HG02763 (cell line): ENCODE results near the gene PRKCE.

ENCODE experiments used
- ATAC-seq: cut with Tn5 transposase; IDR thresholded peaks from one replicate; pipeline ENCODE4 v1.9.1; 2021; ENCODE audit warnings: mild to moderate bottlenecking, moderate library complexity; ENCODE audit not compliant: unreplicated experiment

PRKCE gene

GRCh38 chr2:45631319-45631718 is 20.2 kb upstream of the PRKCE start:
- ATAC-seq = no peak

- ATAC-seq = no peak
Observed at GRCh38 chr2:45631955-45632354, 19.5 kb upstream of the PRKCE start.

- ATAC-seq = no peak
Observed at GRCh38 chr2:45634223-45634622, 17.3 kb upstream of the PRKCE start.

- ATAC-seq = no peak
Observed at GRCh38 chr2:45636008-45636407, 15.5 kb upstream of the PRKCE start.

GRCh38 chr2:45637440-45637839 is 14.0 kb upstream of the PRKCE start:
- no peak for ATAC-seq

- no peak for ATAC-seq
Observed at GRCh38 chr2:45640576-45640975, 10.9 kb upstream of the PRKCE start.

DNA sequence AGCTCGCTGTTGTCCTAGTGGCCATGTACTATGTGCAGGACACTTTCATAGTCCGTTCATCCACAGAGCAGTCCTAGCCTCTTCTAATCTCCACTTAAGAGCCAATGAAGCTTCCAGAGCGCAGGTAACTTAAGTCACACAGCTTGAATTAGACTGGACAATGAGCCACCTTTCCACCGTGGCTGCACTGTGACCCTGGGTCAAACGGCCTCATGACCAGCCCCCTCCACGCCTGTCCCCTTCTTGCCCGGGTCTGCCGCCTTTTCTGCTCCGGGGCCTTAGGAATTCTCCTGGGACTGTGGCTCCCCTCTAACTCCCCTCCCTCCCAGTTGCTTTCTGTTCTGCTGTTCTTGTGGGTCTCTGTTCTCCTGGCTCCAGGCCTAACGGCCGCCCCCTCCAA is 8.4 kb upstream of the PRKCE start:
- no peak for ATAC-seq

GRCh38 chr2:45643543-45644542 is 7.6 kb upstream of the PRKCE start:
- ATAC-seq = peak; percentile 86

DNA sequence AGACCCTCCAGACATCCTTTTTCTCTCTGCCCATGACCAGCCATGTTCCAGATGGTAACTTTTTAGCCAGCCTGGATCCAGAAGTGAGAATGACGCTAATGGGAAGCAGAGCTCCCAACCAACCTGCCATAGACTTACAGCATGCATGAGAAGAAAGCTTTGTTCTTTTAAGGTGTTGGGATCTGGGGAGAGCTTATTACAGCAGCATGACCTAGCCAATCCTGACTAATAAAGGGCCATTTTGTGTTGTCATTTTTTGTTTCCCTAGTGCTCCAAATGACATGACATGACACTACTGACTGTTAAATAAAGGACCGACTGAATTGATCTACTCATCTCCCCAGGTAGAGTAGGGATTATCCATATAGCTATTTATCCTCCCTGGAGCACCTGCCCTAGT is 5.2 kb upstream of the PRKCE start:
- ATAC-seq = no peak

DNA sequence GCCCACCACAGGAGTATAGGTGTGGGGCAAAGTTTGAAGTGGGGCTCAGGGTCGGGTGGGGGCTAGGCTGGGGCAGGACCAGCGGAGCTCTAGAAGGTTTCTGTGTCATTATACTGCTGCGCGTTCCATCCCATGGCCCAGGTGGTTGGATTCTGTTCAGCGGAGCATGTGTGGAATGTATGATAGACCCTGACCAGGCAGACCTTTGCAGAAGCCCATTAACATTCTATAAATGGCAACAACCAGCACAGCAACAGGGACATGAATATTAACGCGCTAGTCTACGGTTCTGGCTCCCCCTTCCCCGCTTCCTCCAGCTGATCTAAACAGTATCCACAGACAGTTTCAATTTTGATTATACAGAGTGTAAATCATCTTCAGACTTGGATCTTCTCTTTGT is 4.1 kb upstream of the PRKCE start:
- no peak for ATAC-seq

DNA sequence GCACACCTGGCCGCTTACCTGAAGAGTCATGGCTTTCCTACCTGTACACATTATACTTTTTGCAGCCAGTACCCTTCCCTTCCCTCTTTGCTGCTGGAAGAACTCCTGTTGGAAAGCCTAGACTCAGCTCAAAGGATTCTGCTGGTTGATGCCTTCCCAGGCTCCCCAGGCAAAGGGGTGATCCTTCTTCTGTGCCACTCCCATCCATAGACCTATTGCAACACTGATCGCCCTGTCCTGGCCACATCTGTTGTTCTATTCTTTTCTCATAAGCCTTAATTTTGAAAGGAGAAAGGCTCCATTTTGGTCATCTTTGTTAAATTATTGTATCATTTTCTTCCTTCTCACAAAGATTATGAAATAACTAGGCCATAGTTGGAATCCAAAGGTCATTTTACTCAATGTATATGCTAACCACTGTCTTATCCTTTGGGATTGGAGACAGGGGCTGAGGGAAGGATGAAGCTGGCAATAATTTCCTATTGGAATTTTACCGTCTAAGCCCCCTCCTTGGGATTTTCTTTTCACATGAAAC is 3.4 kb upstream of the PRKCE start:
- no peak for ATAC-seq

DNA sequence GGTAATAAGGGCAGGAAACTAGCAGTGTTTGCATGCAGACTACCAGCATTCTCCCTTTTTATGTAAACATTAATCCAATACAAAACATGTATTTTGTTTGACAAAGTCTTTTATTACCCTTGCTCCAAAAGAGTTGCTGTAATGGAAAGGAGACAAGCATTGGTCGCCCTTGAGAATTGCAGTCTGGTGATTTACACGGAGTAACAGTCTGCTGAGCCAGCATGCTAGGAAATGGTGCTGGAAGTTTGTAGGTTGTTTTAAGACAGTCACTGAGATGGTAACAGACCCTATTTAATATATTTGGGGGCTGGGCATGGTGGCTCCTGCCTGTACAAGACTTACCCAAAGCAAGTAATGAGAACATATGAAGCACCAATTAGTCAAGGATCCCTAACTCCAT is 2.8 kb upstream of the PRKCE start:
- ATAC-seq = no peak

- ATAC-seq = no peak
Observed at GRCh38 chr2:45649462-45649857, 2.0 kb upstream of the PRKCE start.

DNA sequence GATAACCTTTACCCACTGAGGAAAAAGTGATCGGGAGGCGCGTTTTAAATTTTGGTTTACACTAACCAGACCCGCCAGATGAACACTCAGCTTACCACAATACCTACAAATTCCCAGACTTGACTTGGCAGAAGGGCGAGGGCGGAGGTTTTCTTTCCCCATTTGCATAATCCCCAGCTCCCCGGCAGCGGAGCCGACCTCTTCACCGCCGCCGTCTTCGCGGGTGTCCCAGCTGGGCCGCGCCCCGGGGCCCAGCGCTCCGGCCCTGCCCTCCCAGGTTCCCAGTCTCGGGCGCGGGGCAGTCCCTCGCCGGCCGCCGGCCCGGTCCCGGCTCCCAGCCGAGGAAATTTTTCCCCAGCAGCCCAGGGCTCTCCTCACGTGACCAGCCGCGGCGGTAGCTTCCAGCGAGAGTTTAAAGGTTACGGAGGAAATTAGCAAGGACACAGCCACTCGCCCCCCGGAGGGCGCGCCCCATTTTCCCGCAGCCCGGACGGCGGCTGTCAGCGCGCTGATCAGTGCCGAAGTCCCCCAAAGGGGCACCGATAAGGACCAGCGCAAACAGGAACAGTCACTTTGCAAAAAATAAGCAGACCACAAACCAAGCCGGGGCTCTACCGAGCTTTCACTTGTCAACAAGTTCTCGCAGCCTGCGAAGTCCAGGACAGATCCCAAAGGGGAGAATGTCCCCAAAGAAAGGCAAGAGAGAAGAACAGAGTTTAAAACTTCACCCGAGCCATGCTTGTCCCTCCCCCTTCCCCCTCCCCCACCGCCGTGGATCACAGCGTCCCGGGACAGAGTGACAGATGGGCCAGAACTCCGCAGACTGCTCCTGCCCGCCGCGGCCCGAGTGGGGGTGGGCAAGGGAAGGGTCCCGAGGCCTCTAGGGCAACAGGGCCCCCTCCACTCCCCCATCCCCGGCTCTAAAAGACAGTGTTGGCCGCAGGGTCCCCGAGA is 1.3 kb upstream of the PRKCE start:
- peak; percentile 29 for ATAC-seq

GRCh38 chr2:45650851-45651414 is 542 bp upstream of the PRKCE start:
- peak; percentile 64 for ATAC-seq

DNA sequence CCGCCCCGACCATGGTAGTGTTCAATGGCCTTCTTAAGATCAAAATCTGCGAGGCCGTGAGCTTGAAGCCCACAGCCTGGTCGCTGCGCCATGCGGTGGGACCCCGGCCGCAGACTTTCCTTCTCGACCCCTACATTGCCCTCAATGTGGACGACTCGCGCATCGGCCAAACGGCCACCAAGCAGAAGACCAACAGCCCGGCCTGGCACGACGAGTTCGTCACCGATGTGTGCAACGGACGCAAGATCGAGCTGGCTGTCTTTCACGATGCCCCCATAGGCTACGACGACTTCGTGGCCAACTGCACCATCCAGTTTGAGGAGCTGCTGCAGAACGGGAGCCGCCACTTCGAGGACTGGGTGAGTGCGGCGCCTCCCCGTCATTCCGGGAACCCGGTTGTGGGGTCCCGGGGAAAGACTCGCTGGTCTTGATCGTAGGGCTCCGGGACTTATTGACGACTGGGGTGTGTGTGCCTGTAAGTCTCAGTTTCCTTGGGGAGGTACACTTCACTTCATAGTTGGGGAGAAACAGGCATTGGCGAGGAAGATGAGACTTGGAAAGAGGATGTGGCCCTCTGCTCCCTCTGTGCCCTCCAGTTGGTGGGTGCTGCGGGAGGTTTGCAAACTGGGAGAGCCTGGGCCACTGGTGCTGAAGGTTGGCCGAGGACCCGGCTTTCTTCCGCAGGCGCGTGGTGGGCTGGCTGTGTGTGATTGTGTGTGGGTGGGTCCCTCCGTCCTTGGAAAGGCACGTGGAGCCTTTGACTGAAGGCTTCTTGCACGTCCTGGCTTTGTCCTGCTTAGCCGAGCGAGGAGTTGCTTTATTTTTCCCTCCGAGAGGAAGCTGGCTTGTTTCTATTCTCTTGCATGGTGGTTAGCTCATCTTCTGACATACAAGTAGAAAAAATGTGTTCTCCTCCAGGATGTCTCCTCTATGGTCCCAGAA is 886 bp downstream of the PRKCE start:
- no peak for ATAC-seq

GRCh38 chr2:45653122-45653913 is 1.8 kb downstream of the PRKCE start:
- no peak for ATAC-seq

GRCh38 chr2:45654250-45654649 is 2.8 kb downstream of the PRKCE start:
- no peak for ATAC-seq

GRCh38 chr2:45661828-45662227 is 10.4 kb downstream of the PRKCE start:
- ATAC-seq = no peak
